Thyroid gland (tissue), 4 donors: ENCODE measurements around the gene ZFHX3. TPM values are rescaled to one million over a fixed set of nuclear protein-coding genes. Genes with fewer than 3 reads are reported as not detected.

Experiments used
- DNase-seq, 2 donors: peaks; one replicate each; pipeline ENCODE4 v3.0.0-alpha.2; 2019
- H3K27ac ChIP-seq, 3 donors: fragments of 200-600 bp; sonication (generic); 1 replicate in 2 of 3; 2 replicates in 1 of 3; pipeline ENCODE4 v1.5.1; 2016 to 2019; ENCODE audit warnings: mild to moderate bottlenecking in 1 of 3, moderate library complexity in 1 of 3
- H3K27me3 ChIP-seq: fragments of 200-600 bp; sonication (generic); one replicate; pipeline ENCODE4 v1.5.1; 2019
- H3K36me3 ChIP-seq, 2 donors: fragments of 200-600 bp; sonication (generic); one replicate each; pipeline ENCODE4 v1.5.1; 2016 to 2019
- H3K4me1 ChIP-seq, 2 donors: fragments of 200-600 bp; sonication (generic); one replicate each; pipeline ENCODE4 v1.5.1; 2017 to 2019
- H3K4me3 ChIP-seq, 3 donors: fragments of 200-600 bp; sonication (generic); replicated peaks in 1 of 3; 1 replicate in 2 of 3; 2 replicates in 1 of 3; pipeline ENCODE4 v1.5.1; 2016; ENCODE audit warnings: mild to moderate bottlenecking in 1 of 3
- H3K9me3 ChIP-seq: fragments of 200-600 bp; sonication (generic); one replicate; pipeline ENCODE4 v1.5.1; 2017
- POLR2A ChIP-seq, 2 donors: fragments of 450-650 bp; IDR thresholded peaks; one replicate each; pipeline ENCODE4 v1.6.1; 2017; ENCODE audit warnings: antibody characterized with exemption in 2 of 2, mild to moderate bottlenecking in 2 of 2, moderate library complexity in 1 of 2
- WGBS, 2 donors: methylation state at CpG; one replicate each; pipeline ENCODE4 v1.1.5; 2017; 5-methylcytosine and 5-hydroxymethylcytosine counted together
- intact Hi-C: fragments of 100-400 bp; cut with DNase I; formaldehyde crosslinking; loops from one replicate; pipeline ENCODE4 v1.15.1; 2023
- total RNA-seq, 4 donors: library from RNA; depleted of rRNA; stranded (reverse); fragments of >200 nt; gene quantifications; one replicate each; pipeline ENCODE4 v1.2.3, GENCODE V29; 2016
- TF ChIP-seq, protein P1 (sequence below), 6 experiments: fragments of 200-600 bp in 3 of 6; fragments of 450-650 bp in 3 of 6; sonication (generic) in 3 of 6; IDR thresholded peaks; one replicate each; pipeline ENCODE4 v1.5.1; 2016 to 2019; ENCODE audit warnings: antibody characterized with exemption in 6 of 6, mild to moderate bottlenecking in 2 of 6, inconsistent platforms in 1 of 6, moderate library complexity in 1 of 6

Gene ZFHX3
- total RNA-seq, 4 donors from 2014 or later, result 27.4 to 92.9 (median 45.5) TPM

DNA sequence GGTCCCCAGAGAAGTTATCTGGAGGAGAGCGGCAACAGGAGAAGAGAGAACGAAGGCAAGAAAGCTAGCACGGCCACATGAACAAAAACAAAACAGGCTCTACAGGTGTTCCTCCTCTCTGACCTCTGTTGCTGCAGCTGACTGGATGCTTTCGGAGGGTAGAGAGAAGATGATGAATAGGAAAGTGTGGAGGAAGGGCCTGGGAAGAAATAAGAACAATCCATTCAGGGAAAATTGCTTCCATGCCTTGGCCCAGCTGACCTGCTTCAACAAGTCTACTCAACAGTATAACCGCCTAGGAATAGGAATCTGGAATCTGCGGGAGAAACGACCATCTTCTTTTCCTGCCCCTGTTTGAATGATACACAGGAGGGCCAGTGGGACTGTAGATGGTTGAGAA is 258.5 kb downstream of the ZFHX3 start:
- Histone ChIP-seq H3K27ac (peak overlapping the region in 2 of 3 donors; percentile 80 to 92), H3K4me1 (peaks cover 47 to 56% of the 10 kb centered on the region in 2 donors), H3K27me3 (no peaks in the 10 kb centered on the region), H3K9me3 (no peaks in the 10 kb centered on the region), H3K36me3 (peaks cover 0 to 3% of the 10 kb centered on the region in 2 donors), H3K4me3 (no peak overlapping the region)
- no peak for TF ChIP-seq POLR2A (IDR thresholded peaks at IDR 0.05)
- TF ChIP-seq, protein P1, sequence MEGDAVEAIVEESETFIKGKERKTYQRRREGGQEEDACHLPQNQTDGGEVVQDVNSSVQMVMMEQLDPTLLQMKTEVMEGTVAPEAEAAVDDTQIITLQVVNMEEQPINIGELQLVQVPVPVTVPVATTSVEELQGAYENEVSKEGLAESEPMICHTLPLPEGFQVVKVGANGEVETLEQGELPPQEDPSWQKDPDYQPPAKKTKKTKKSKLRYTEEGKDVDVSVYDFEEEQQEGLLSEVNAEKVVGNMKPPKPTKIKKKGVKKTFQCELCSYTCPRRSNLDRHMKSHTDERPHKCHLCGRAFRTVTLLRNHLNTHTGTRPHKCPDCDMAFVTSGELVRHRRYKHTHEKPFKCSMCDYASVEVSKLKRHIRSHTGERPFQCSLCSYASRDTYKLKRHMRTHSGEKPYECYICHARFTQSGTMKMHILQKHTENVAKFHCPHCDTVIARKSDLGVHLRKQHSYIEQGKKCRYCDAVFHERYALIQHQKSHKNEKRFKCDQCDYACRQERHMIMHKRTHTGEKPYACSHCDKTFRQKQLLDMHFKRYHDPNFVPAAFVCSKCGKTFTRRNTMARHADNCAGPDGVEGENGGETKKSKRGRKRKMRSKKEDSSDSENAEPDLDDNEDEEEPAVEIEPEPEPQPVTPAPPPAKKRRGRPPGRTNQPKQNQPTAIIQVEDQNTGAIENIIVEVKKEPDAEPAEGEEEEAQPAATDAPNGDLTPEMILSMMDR (IDR thresholded peaks at IDR 0.05), result no peak
- 97% methylated on average over 7 of the region's 7 CpGs for WGBS, 2 donors
- intact Hi-C loops, result no loop called here
- DNase-seq, result no peak

DNA sequence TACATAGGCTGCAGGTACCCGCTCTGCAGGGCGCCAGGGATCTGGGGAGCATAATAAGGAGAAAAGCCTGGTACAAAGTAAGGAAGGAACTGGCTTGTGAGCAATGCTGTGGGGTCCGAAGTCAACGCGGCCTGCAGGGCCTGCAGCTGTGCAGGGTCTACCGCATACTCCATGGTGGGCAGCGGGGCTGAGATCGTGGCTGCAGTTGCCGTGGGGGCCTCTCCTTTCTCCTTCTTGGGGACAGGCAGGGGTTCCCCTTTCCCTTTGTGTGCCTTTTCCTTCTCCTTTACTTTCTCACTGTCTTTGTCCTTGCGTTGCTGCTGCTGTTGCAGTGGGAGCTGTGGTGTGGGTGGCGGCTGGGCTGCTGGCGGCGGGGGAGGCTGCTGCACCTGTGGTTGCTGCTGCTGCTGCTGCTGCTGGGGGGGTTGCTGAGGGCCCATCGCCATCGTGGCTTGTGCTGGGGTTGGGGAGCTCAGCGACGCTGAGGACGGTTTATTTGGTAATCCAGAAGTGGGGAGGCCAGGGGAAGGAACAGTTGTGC is 259.6 kb downstream of the ZFHX3 start:
- intact Hi-C loops, result no loop called here

DNA sequence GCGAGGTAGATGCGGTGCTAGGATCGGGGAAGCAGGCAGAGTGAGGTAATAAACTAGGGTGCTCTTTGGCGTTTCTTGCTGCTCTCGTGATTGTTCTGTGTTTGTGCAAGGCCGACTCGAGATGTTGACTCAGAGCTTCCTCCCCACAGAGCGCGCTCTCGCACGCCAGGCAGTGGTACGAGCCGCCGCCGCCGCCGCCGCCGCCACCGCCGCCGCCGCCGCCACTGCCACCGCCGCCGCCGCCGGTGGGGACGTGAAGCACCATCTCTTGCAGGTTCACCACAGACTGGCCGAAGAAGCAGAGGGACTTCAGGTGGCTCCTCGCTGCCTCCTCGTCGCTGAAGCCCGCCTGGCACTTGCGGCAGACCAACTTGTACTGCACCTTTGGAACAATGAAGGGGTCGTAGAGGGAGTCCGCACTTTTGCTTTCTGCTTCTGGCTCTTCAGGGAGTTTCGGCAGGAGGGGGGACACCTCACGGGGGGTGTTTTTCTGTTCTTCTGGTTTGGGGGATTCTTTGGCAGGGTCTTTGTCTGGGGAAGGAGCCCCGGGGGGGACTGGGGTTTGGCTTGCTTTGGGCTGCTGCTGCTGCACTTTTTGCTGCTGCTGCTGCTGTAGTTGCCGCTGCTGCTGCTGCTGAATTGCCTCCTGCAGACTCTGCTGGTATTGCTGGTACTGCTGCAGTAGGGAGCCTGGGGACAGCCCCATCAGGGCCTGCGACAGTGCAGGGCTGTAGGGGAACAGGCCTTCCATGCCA is 260.2 kb downstream of the ZFHX3 start:
- peak in 1 of 2 donors; percentile 73 for TF ChIP-seq POLR2A (IDR thresholded peaks at IDR 0.05)
- TF ChIP-seq, protein P1 (IDR thresholded peaks at IDR 0.05), result peak in 3 of 6 experiments; percentile 16 to 30 (median 17)
- WGBS, 2 donors, result 17 to 27% methylated on average over 8 to 29 of the region's 43 CpGs
- Histone ChIP-seq H3K36me3 (no peaks in the 10 kb centered on the region), H3K27ac (peak overlapping the region; percentile 88 to 92 (median 91)), H3K9me3 (no peaks in the 10 kb centered on the region), H3K4me3 (peak overlapping the region in 1 of 3 donors; percentile 40), H3K27me3 (no peaks in the 10 kb centered on the region), H3K4me1 (peaks cover 56 to 66% of the 10 kb centered on the region in 2 donors)
- intact Hi-C loops, result no loop called here
- DNase-seq, result peak; percentile 87 to 88

More for the DNA sequence above, 259.6 kb downstream of the ZFHX3 start:
- TF ChIP-seq, protein P1 (IDR thresholded peaks at IDR 0.05), result no peak
- 79% methylated on average over 17 to 18 of the region's 18 CpGs for WGBS, 2 donors
- Histone ChIP-seq H3K4me3 (no peak overlapping the region), H3K9me3 (no peaks in the 10 kb centered on the region), H3K36me3 (no peaks in the 10 kb centered on the region), H3K4me1 (peaks cover 56 to 66% of the 10 kb centered on the region in 2 donors), H3K27ac (peak overlapping the region in 2 of 3 donors; percentile 80 to 92), H3K27me3 (no peaks in the 10 kb centered on the region)
- DNase-seq, result peak in 1 of 2 donors; percentile 34

DNA sequence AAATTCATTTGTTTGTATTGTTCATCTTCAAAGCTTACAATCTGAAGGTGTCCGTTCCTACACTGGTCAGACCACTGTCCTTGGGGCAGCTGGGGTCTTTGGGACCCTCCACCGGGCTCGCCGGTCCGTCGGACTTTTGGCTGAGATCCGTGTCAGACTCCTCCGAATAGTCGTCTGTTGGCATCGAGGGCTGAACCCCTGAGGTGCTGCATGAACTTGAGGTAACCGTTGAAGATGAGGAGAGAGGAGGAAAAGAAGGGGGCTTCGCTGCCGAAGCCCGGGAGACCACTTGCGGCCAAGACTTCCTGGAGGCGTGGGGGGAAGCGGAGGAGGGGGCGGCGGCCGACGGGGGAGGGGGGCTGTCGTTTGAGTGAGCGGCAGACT is 260.8 kb downstream of the ZFHX3 start:
- peak overlapping the region; percentile 88 to 92 (median 91) for H3K27ac ChIP-seq
- no peak for DNase-seq
- H3K4me1 ChIP-seq, result peaks cover 52 to 61% of the 10 kb centered on the region in 2 donors
- WGBS, 2 donors, result 21 to 24% methylated on average over 18 to 23 of the region's 23 CpGs
- H3K9me3 ChIP-seq, result no peaks in the 10 kb centered on the region
- TF ChIP-seq POLR2A (IDR thresholded peaks at IDR 0.05), result no peak
- TF ChIP-seq, protein P1 (IDR thresholded peaks at IDR 0.05), result no peak
- H3K4me3 ChIP-seq, result peak overlapping the region in 1 of 3 donors; percentile 40
- intact Hi-C loops, result no loop called here
- no peaks in the 10 kb centered on the region for H3K27me3 ChIP-seq
- no peaks in the 10 kb centered on the region for H3K36me3 ChIP-seq

DNA sequence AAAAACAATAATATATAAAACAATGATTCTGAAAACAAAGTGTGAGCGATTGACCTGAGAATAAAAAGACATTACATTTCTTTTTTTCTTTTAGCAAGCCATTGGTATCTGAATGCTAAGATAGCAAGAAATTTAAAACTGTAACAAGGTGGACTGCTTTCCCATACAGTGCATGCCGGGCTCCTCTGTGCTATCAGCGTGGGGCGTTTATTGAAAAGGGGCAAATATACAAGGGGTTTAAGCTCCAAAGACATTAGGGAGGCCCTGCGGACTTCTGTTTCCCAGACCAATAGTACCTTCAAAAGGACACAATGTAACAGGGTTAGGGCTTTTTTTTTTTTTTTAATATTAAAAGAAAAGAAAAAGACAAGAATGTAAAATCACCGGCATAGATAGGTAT is 261.3 kb downstream of the ZFHX3 start:
- Histone ChIP-seq H3K4me1 (peaks cover 49 to 56% of the 10 kb centered on the region in 2 donors), H3K9me3 (no peaks in the 10 kb centered on the region), H3K27me3 (no peaks in the 10 kb centered on the region), H3K27ac (peak overlapping the region; percentile 88 to 92 (median 91)), H3K4me3 (no peak overlapping the region), H3K36me3 (no peaks in the 10 kb centered on the region)
- intact Hi-C loops, result no loop called here
- TF ChIP-seq, protein P1 (IDR thresholded peaks at IDR 0.05), result no peak
- no peak for TF ChIP-seq POLR2A (IDR thresholded peaks at IDR 0.05)
- WGBS, 2 donors, result 78 to 82% methylated on average over 6 of the region's 6 CpGs
- DNase-seq, result no peak
